Glutamatergic neuron (in vitro differentiated cells): ENCODE results near the gene AFF3. TPM values are rescaled to one million over a fixed set of nuclear protein-coding genes. Genes with fewer than 3 reads are reported as not detected.
"Not testable (repeated sequence)": the region's sequence is repeated elsewhere in the genome, so short reads cannot be mapped to it uniquely, and the experiment has no call there.

Experiments used
- DNase-seq: peaks from one replicate; pipeline ENCODE4 v3.0.0; 2022
- H3K27ac Mint-ChIP-seq: one replicate; pipeline ENCODE4 v1.8.0; 2020; ENCODE audit warnings: mild to moderate bottlenecking, mixed read lengths, inconsistent platforms; ENCODE audit not compliant: unreplicated experiment
- H3K27me3 Mint-ChIP-seq: one replicate; pipeline ENCODE4 v1.8.0; 2020; ENCODE audit warnings: mild to moderate bottlenecking, moderate library complexity, mixed read lengths, inconsistent platforms; ENCODE audit not compliant: unreplicated experiment
- H3K36me3 Mint-ChIP-seq: one replicate; pipeline ENCODE4 v1.8.0; 2020; ENCODE audit warnings: mild to moderate bottlenecking, mixed read lengths, inconsistent platforms; ENCODE audit not compliant: unreplicated experiment
- H3K4me1 Mint-ChIP-seq: one replicate; pipeline ENCODE4 v1.8.0; 2020; ENCODE audit warnings: mild to moderate bottlenecking, low read depth, mixed read lengths, inconsistent platforms; ENCODE audit not compliant: unreplicated experiment
- H3K4me3 Mint-ChIP-seq: one replicate; pipeline ENCODE4 v1.8.0; 2020; ENCODE audit warnings: mild to moderate bottlenecking, mixed read lengths, inconsistent platforms; ENCODE audit not compliant: unreplicated experiment
- H3K9me3 Mint-ChIP-seq: one replicate; pipeline ENCODE4 v1.8.0; 2020; ENCODE audit warnings: mild to moderate bottlenecking, moderate library complexity, mixed read lengths, inconsistent platforms; ENCODE audit not compliant: unreplicated experiment
- total RNA-seq: library from RNA; stranded (reverse); fragmentation: NEBNext Ultra II Directional; extraction: Animal tissue kit (Norgen Biotek cat#: 25700); gene quantifications from one replicate; pipeline ENCODE4 v1.2.1, GENCODE V29; 2021; ENCODE audit not compliant: unreplicated experiment
- TF ChIP-seq, protein P1 (sequence below): fragments of 200-600 bp; sonication (generic); IDR thresholded peaks from one replicate; pipeline ENCODE4 v1.5.0; 2021; ENCODE audit not compliant: partially characterized antibody, unreplicated experiment

Gene AFF3
- total RNA-seq, 1 donor from 2014 or later, result 125 TPM

DNA sequence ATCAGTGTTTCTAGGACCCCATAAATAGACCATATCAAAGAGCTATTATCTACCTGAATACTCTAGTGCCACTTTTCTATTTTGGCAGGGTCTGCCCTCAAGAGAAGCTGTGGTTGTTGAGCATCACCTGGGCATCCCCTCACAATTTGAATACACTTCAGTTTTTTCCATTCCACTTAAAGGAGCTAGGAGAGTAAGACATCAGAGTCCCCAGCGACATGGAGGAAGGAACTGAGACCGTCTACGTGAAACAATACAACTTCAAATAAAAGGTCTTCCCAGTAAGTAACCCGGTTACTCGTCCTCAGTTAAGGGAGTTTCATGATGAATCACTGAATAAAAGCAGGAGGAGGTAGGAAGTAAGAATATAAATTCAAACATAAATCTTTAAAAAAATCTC is 206.7 kb downstream of the AFF3 start:
- no peak overlapping the region for H3K27ac Mint-ChIP-seq
- DNase-seq, result no peak
- peaks cover 4% of the 10 kb centered on the region for H3K36me3 Mint-ChIP-seq
- TF ChIP-seq, protein P1, sequence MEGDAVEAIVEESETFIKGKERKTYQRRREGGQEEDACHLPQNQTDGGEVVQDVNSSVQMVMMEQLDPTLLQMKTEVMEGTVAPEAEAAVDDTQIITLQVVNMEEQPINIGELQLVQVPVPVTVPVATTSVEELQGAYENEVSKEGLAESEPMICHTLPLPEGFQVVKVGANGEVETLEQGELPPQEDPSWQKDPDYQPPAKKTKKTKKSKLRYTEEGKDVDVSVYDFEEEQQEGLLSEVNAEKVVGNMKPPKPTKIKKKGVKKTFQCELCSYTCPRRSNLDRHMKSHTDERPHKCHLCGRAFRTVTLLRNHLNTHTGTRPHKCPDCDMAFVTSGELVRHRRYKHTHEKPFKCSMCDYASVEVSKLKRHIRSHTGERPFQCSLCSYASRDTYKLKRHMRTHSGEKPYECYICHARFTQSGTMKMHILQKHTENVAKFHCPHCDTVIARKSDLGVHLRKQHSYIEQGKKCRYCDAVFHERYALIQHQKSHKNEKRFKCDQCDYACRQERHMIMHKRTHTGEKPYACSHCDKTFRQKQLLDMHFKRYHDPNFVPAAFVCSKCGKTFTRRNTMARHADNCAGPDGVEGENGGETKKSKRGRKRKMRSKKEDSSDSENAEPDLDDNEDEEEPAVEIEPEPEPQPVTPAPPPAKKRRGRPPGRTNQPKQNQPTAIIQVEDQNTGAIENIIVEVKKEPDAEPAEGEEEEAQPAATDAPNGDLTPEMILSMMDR, result no peak
- peaks cover 2% of the 10 kb centered on the region for H3K27me3 Mint-ChIP-seq
- no peak overlapping the region for H3K4me3 Mint-ChIP-seq
- peaks cover 2% of the 10 kb centered on the region for H3K9me3 Mint-ChIP-seq
- peaks cover 6% of the 10 kb centered on the region for H3K4me1 Mint-ChIP-seq

DNA sequence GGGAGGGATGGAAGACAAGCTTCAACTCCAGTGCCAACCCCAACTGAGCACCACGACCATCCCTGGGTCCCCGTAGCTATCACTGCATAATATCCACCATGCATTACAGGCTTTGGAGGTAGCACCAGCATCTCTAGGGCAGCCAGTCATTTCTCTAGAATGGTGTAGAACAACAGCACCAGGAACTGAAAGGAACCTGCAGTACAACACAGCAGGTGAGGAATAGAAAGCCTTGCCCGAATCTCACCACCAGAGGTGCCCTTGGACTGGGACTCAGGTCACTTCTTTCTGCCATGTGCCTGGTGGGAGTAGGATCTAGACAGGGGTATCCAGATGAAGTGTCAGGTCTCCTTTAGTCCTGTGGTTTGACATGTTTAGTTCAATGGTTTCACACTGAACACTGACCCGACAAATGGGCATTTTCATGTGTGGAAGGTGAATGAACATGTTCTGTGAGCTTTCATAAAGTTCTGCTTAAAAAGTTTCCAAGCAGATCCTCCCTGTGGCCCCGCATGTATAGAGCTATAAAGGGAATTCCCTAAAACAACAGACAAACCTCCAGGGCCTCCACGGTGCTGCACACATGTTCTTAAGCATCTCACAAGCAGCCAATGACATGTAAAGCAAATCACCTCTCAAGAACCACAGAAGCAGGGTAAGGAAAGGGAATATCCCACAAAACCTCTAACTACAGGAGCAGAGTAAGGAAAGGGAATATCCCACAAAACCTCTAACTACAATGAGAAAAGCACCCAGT is 208.3 kb downstream of the AFF3 start:
- DNase-seq, result no peak
- no peaks in the 10 kb centered on the region for H3K9me3 Mint-ChIP-seq
- H3K36me3 Mint-ChIP-seq, result peaks cover 4% of the 10 kb centered on the region
- H3K4me1 Mint-ChIP-seq, result peaks cover 16% of the 10 kb centered on the region
- TF ChIP-seq, protein P1, result no peak
- H3K4me3 Mint-ChIP-seq, result no peak overlapping the region
- no peak overlapping the region for H3K27ac Mint-ChIP-seq
- H3K27me3 Mint-ChIP-seq, result peaks cover 2% of the 10 kb centered on the region

DNA sequence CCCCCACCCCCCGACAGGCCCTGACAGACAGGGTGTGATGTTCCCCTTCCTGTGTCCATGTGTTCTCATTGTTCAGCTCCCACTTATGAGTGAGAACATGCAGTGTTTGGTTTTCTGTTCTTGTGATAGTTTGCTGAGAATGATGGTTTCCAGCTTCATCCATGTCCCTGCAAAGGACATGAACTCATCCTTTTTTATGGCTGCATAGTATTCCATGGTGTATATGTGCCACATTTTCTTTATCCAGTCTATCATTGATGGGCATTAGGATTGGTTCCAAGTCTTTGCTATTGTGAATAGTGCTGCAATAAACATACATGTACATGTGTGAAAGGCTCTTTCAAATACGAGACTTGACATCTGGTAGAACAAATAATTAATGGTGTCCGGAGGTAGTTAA is 208.9 kb downstream of the AFF3 start:
- not testable (repeated sequence) for H3K4me3 Mint-ChIP-seq, H3K36me3 Mint-ChIP-seq, H3K9me3 Mint-ChIP-seq, H3K27ac Mint-ChIP-seq, DNase-seq, H3K27me3 Mint-ChIP-seq
- peaks cover 16% of the 10 kb centered on the region for H3K4me1 Mint-ChIP-seq

DNA sequence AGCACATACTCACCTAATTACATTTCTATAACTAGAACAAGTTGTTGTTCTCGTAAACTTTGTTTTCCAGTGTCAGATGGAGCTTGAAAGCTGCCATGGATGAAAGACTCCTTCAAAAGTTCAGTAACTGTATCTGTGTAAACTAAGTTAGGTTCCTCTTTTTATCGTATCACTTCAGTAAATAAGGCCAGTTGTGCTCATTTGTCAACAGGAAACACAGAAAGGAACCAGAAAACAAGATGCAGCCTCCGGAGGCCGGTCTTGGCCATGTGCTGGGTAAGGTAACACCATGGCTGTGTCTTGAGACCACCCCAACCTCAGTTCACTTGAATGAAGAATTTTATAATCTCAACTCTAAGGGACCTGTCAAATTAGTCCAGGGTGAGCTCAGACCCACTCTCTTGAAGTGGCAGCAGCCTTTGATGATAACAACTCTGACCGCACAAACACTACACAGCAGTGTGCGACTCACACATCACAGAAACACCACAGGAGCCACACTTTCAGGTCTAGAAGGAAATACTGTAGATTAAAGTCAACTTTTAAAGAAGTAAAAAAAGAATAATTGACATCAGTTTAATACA is 213.8 kb downstream of the AFF3 start:
- peaks cover 4% of the 10 kb centered on the region for H3K36me3 Mint-ChIP-seq

DNA sequence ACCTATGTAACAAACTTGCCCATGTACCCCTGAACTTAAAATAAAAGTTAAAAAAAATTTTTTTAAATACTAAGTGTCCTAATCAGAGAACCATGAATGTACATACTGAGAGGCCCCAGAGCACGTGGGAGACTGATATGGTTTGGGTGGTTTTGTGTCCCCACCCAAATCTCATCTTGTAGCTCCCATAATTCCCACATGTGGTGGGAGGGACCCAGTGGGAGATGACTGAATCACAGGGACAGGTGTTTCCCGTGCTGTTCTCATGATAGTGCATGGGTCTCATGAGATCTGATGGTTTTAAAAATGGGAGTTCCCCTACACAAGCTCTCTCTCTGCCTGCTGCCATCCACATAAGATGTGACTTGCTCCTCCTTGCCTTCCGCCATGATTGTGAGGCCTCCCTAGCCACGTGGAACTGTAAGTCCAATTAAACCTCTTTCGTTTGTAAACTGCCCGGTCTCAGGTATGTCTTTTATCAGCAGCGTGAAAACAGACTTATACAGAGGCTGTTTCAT is 214.6 kb downstream of the AFF3 start:
- not testable (repeated sequence) for H3K4me3 Mint-ChIP-seq, DNase-seq, H3K27ac Mint-ChIP-seq, H3K36me3 Mint-ChIP-seq, H3K27me3 Mint-ChIP-seq, H3K9me3 Mint-ChIP-seq
- peaks cover 16% of the 10 kb centered on the region for H3K4me1 Mint-ChIP-seq

More for the DNA sequence above, 213.8 kb downstream of the AFF3 start:
- H3K4me1 Mint-ChIP-seq, result peaks cover 16% of the 10 kb centered on the region
- TF ChIP-seq, protein P1, result no peak
- DNase-seq, result no peak
- H3K9me3 Mint-ChIP-seq, result no peaks in the 10 kb centered on the region
- no peak overlapping the region for H3K4me3 Mint-ChIP-seq
- H3K27ac Mint-ChIP-seq, result no peak overlapping the region
- H3K27me3 Mint-ChIP-seq, result peaks cover 2% of the 10 kb centered on the region

DNA sequence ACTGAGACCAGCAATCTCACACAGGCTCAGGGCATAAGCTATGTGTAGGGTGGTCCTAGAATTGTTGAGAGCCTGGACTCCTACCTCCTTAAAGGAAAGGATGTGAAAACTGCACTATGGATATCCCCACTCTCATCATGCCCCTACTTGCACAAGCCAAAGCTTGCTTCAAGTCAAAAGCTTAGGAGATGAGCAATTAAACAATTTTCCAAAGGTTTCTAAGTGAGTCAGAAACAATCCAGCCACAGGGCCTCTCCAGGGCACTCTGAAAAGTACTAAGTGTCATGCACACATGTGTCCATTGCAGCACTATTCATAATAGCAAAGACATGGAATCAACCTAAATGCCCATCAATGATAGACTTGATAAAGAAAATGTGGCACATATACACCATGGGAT is 215.4 kb downstream of the AFF3 start:
- Mint-ChIP-seq H3K27ac (no peak overlapping the region), H3K9me3 (no peaks in the 10 kb centered on the region), H3K4me3 (no peak overlapping the region), H3K4me1 (peaks cover 16% of the 10 kb centered on the region), H3K36me3 (peaks cover 4% of the 10 kb centered on the region), H3K27me3 (peaks cover 4% of the 10 kb centered on the region)
- TF ChIP-seq, protein P1, result no peak
- no peak for DNase-seq
